ENCODE measurements around the gene OR2AT4.

GRCh38 chr11:75040167-75040770 lies 56.4 kb downstream of the OR2AT4 start:
- no peak for TF ChIP-seq EP300 (IDR thresholded peaks at IDR 0.05; ENCODE audit: borderline replicate concordance)
- TF ChIP-seq USF1 (IDR thresholded peaks at IDR 0.05) = no peak
- no peak for TF ChIP-seq TCF12 (IDR thresholded peaks at IDR 0.05; ENCODE audit: low read depth)
- TF ChIP-seq MAX (IDR thresholded peaks at IDR 0.05) = no peak
- no peak for TF ChIP-seq RAD21 (IDR thresholded peaks at IDR 0.05; ENCODE audit: low read depth)

Measured in Ishikawa (cell line).